ENCODE measurements around the gene KCNB1.

- TF ChIP-seq CTCF (IDR thresholded peaks at IDR 0.05) (no peak), EZH2 (IDR thresholded peaks at IDR 0.05; ENCODE audit: borderline replicate concordance, insufficient read depth, low read depth, low read length, poor library complexity, severe bottlenecking) (no peak)
Observed at GRCh38 chr20:49445176-49445575, 37.3 kb downstream of the KCNB1 start.

Measured in B cell (primary cell).